Right lobe of liver (tissue), 6 donors: ENCODE data around the gene ARHGEF12. TPM values are rescaled to one million over a fixed set of nuclear protein-coding genes. Genes with fewer than 3 reads are reported as not detected.
A peak's percentile ranks its signal among the peaks of the same experiment; 100 is the strongest.

Experiments
- ATAC-seq, 4 donors: fragments of 200-7000 bp; cut with Tn5 transposase; one replicate each; pipeline ENCODE4 v1.9.1; 2020; ENCODE audit warnings: mild to moderate bottlenecking in 4 of 4, moderate library complexity in 4 of 4
- DNase-seq, 3 donors: peaks; one replicate each; pipeline ENCODE4 v3.0.0-alpha.2; 2020
- H3K27ac ChIP-seq, 3 donors: fragments of 200-600 bp; one replicate each; pipeline ENCODE4 v1.8.0; 2022
- H3K27me3 ChIP-seq, 2 donors: fragments of 200-600 bp; one replicate each; pipeline ENCODE4 v1.8.0; 2022
- H3K36me3 ChIP-seq, 4 donors: fragments of 200-600 bp; sonication (generic) in 1 of 4; one replicate each; pipeline versions ENCODE4 v1.5.1 to v1.8.0; 2017 to 2022; ENCODE audit warnings: control low read depth in 1 of 4
- H3K4me1 ChIP-seq, 4 donors: fragments of 200-600 bp; sonication (generic) in 1 of 4; one replicate each; pipeline versions ENCODE4 v1.5.1 to v1.8.0; 2017 to 2022; ENCODE audit warnings: control low read depth in 1 of 4
- H3K4me3 ChIP-seq, 3 donors: fragments of 200-600 bp; one replicate each; pipeline ENCODE4 v1.8.0; 2022
- H3K9me3 ChIP-seq, 4 donors: fragments of 200-600 bp; sonication (generic) in 1 of 4; one replicate each; pipeline versions ENCODE4 v1.5.1 to v1.8.0; 2017 to 2022; ENCODE audit warnings: control low read depth in 1 of 4
- CTCF ChIP-seq, 4 donors: fragments of 200-600 bp in 3 of 4; fragments of 450-650 bp in 1 of 4; IDR thresholded peaks; one replicate each; pipeline versions ENCODE4 v1.5.1 to v1.8.0; 2016 to 2022; ENCODE audit warnings: antibody characterized with exemption in 4 of 4, mild to moderate bottlenecking in 2 of 4
- POLR2A ChIP-seq: fragments of 450-650 bp; IDR thresholded peaks from one replicate; pipeline ENCODE4 v1.6.1; 2017; ENCODE audit warnings: antibody characterized with exemption, mild to moderate bottlenecking
- WGBS: methylation state at CpG from one replicate; pipeline ENCODE4 v1.1.6; 2018; ENCODE audit warnings: low coverage, low lambda C conversion rate; ENCODE audit not compliant: insufficient coverage; ENCODE audit errors: missing lambda C conversion rate; 5-methylcytosine and 5-hydroxymethylcytosine counted together
- intact Hi-C, 2 donors: fragments of 100-400 bp; cut with DNase I; formaldehyde crosslinking; loops; one replicate each; pipeline versions ENCODE4 v1.11.2 to v1.14.1; 2022
- total RNA-seq, 6 experiments: library from RNA; depleted of rRNA in 2 of 6; stranded (reverse); fragments of >200 nt in 2 of 6; fragmentation: NEBNext Ultra II Directional in 3 of 6; extraction: Animal tissue kit (Norgen Biotek cat#: 25700) in 3 of 6; gene quantifications; one replicate each; pipeline versions ENCODE4 v1.1.0 to v1.2.4, GENCODE V29; 2016 to 2023
- donor health status: DM: no; HTN: yes; CAD: no.
- donor health status: DM: no; HTN: no; CAD: no.
- donor health status: DM: no; HTN: no; CAD: no.
- donor health status: DM: no; HTN: yes; CAD: no.
- donor health status: DM: no; HTN: yes; CAD: no.

ARHGEF12 gene
- total RNA-seq, 6 experiments from 2014 or later, result 75.1 to 113 (median 94.0) TPM

GRCh38 chr11:120329556-120329955, 6.7 kb upstream of the ARHGEF12 start:
- no peak for ATAC-seq
- H3K36me3 ChIP-seq, result no peaks in the 10 kb centered on the region
- DNase-seq, result no peak
- 29% methylated on average over 1 of the region's 3 CpGs for WGBS
- no peaks in the 10 kb centered on the region for H3K27me3 ChIP-seq
- no peak overlapping the region for H3K4me3 ChIP-seq
- TF ChIP-seq POLR2A (no peak), CTCF (IDR thresholded peaks at IDR 0.05) (no peak)
- intact Hi-C loops, result loop anchor here in 1 of 2 donors (10.0 kb wide), 1 partner anchor 625 kb away; no protein-coding TSS in a partner anchor
- H3K9me3 ChIP-seq, result no peaks in the 10 kb centered on the region
- H3K27ac ChIP-seq, result no peak overlapping the region
- peaks cover 0 to 3% (median 0%) of the 10 kb centered on the region in 4 donors for H3K4me1 ChIP-seq

GRCh38 chr11:120330045-120330444, 6.2 kb upstream of the ARHGEF12 start:
- TF ChIP-seq CTCF (IDR thresholded peaks at IDR 0.05) (no peak), POLR2A (no peak)
- H3K4me1 ChIP-seq, result peaks cover 0 to 3% (median 0%) of the 10 kb centered on the region in 4 donors
- H3K4me3 ChIP-seq, result no peak overlapping the region
- DNase-seq, result no peak
- no peaks in the 10 kb centered on the region for H3K27me3 ChIP-seq
- H3K27ac ChIP-seq, result no peak overlapping the region
- no peaks in the 10 kb centered on the region for H3K36me3 ChIP-seq
- no peaks in the 10 kb centered on the region for H3K9me3 ChIP-seq
- ATAC-seq, result no peak
- 85% methylated on average over 5 of the region's 6 CpGs for WGBS
- intact Hi-C loops, result no loop called here

- H3K4me1 ChIP-seq, result peaks cover 0 to 3% (median 0%) of the 10 kb centered on the region in 4 donors
- intact Hi-C loops, result no loop called here
- ATAC-seq, result peak in 1 of 4 donors; percentile 5
Observed at GRCh38 chr11:120331301-120331996, 4.8 kb upstream of the ARHGEF12 start.

GRCh38 chr11:120332822-120333716, 3.1 kb upstream of the ARHGEF12 start:
- intact Hi-C loops, result no loop called here
- H3K9me3 ChIP-seq, result no peaks in the 10 kb centered on the region
- no peak for DNase-seq
- H3K4me1 ChIP-seq, result peaks cover 0 to 3% (median 0%) of the 10 kb centered on the region in 4 donors
- H3K4me3 ChIP-seq, result no peak overlapping the region
- no peaks in the 10 kb centered on the region for H3K36me3 ChIP-seq
- ATAC-seq, result no peak
- no peak overlapping the region for H3K27ac ChIP-seq
- no peaks in the 10 kb centered on the region for H3K27me3 ChIP-seq
- WGBS, result 88% methylated on average over 5 of the region's 5 CpGs
- no peak for TF ChIP-seq CTCF (IDR thresholded peaks at IDR 0.05)
- TF ChIP-seq POLR2A, result no peak

More at GRCh38 chr11:120331301-120331996, 4.8 kb upstream of the ARHGEF12 start:
- WGBS, result 55% methylated on average over 2 of the region's 2 CpGs
- H3K4me3 ChIP-seq, result no peak overlapping the region
- H3K36me3 ChIP-seq, result no peaks in the 10 kb centered on the region
- DNase-seq, result no peak
- H3K27ac ChIP-seq, result no peak overlapping the region
- no peak for TF ChIP-seq POLR2A
- TF ChIP-seq CTCF (IDR thresholded peaks at IDR 0.05), result no peak
- H3K27me3 ChIP-seq, result no peaks in the 10 kb centered on the region
- H3K9me3 ChIP-seq, result no peaks in the 10 kb centered on the region
